ENCODE measurements around the gene MRPL23. TPM values are rescaled to one million over a fixed set of nuclear protein-coding genes. Genes with fewer than 3 reads are reported as not detected.

Gene MRPL23
- total and polyA plus RNA-seq, 9 of the 15 experiments (the other 6 are each of a cell fraction or from before 2014, with no cell fraction given) = 0.44 to 109 (median 37.4) TPM

DNA sequence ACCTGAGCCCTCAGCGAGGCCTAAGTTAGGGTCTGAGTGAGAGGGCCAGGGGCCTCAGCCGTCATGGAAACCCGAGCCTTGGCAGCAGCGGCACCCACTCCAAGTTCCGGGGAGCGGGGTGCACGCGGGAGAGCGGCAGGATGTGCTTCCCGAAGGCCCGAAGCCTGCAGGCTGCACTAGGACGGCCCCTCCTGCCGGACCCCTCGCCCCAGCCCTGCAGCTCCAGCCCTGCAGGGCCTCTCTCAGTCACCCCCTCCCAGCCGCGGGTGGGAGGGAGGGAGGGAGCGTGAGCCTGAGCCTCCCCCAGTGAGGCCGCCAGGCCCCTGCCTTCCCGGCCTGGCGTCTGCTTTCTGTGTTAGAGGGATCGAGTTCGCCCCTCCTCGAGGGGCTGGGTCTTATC lies 22.6 kb downstream of the MRPL23 start:
- in situ Hi-C loops (cut with MboI) (no loop called here), intact Hi-C loops (cut with micrococcal nuclease) (no loop called here)
- no peak overlapping the region for H3K4me2 ChIP-seq (ENCODE audit: insufficient read depth, low read length)
- ATAC-seq = peak; percentile 46
- no peaks in the 10 kb centered on the region for H4K20me1 ChIP-seq (replicated peaks; ENCODE audit: control insufficient read depth, insufficient read depth, low read length)
- no peaks in the 10 kb centered on the region for H3K4me1 ChIP-seq (replicated peaks in 1 of 2; ENCODE audit: control insufficient read depth in 2 of 2, insufficient read depth in 2 of 2, low read length in 2 of 2)
- no peaks in the 10 kb centered on the region for H3K36me3 ChIP-seq (ENCODE audit: control insufficient read depth, insufficient read depth, low read length)
- peak; percentile 59 for FAIRE-seq
- TF ChIP-seq PRMT5 (CRISPR knock-in tag; IDR thresholded peaks at IDR 0.05) = no peak
- TF ChIP-seq, protein P1, sequence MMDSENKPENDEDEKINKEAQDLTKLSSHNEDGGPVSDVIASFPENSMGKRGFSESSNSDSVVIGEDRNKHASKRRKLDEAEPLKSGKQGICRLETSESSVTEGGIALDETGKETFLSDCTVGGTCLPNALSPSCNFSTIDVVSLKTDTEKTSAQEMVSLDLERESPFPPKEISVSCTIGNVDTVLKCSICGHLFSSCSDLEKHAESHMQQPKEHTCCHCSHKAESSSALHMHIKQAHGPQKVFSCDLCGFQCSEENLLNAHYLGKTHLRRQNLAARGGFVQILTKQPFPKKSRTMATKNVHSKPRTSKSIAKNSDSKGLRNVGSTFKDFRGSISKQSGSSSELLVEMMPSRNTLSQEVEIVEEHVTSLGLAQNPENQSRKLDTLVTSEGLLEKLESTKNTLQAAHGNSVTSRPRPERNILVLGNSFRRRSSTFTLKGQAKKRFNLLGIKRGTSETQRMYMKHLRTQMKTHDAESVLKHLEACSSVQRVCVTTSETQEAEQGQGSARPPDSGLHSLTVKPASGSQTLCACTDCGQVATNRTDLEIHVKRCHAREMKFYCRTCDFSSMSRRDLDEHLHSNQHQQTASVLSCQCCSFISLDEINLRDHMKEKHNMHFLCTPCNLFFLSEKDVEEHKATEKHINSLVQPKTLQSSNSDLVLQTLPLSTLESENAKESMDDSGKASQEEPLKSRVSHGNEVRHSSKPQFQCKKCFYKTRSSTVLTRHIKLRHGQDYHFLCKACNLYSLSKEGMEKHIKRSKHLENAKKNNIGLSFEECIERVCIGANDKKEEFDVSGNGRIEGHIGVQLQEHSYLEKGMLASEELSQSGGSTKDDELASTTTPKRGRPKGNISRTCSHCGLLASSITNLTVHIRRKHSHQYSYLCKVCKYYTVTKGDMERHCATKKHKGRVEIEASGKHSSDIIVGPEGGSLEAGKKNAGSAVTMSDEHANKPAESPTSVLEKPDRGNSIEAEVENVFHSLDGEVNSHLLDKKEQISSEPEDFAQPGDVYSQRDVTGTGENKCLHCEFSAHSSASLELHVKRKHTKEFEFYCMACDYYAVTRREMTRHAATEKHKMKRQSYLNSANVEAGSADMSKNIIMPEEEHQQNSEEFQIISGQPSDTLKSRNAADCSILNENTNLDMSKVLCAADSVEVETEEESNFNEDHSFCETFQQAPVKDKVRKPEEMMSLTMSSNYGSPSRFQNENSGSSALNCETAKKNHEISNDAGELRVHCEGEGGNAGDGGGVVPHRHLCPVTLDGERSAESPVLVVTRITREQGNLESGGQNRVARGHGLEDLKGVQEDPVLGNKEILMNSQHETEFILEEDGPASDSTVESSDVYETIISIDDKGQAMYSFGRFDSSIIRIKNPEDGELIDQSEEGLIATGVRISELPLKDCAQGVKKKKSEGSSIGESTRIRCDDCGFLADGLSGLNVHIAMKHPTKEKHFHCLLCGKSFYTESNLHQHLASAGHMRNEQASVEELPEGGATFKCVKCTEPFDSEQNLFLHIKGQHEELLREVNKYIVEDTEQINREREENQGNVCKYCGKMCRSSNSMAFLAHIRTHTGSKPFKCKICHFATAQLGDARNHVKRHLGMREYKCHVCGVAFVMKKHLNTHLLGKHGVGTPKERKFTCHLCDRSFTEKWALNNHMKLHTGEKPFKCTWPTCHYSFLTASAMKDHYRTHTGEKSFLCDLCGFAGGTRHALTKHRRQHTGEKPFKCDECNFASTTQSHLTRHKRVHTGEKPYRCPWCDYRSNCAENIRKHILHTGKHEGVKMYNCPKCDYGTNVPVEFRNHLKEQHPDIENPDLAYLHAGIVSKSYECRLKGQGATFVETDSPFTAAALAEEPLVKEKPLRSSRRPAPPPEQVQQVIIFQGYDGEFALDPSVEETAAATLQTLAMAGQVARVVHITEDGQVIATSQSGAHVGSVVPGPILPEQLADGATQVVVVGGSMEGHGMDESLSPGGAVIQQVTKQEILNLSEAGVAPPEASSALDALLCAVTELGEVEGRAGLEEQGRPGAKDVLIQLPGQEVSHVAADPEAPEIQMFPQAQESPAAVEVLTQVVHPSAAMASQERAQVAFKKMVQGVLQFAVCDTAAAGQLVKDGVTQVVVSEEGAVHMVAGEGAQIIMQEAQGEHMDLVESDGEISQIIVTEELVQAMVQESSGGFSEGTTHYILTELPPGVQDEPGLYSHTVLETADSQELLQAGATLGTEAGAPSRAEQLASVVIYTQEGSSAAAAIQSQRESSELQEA (IDR thresholded peaks at IDR 0.05; ENCODE audit: low read depth) = no peak
- CTCF ChIA-PET (ENCODE audit: low intra/inter-chr PET ratio) = interaction anchor here (2.0 to 2.2 kb wide), 2 partner anchors 28 to 30 kb away, joined by 7 to 9 read pairs; partner anchors contain the start of gene H19
- no peak overlapping the region for H3K9ac ChIP-seq (ENCODE audit: insufficient read depth in 1 of 2, low read depth in 2 of 2, low read length in 2 of 2)
- H3K79me2 ChIP-seq (ENCODE audit: control insufficient read depth, insufficient read depth, low read length) = no peaks in the 10 kb centered on the region
- no TSS peak for BruUV-seq (replicated peaks)
- no peak overlapping the region for H3K4me3 ChIP-seq
- whole genome bisulfite sequencing (ENCODE audit: insufficient coverage, low coverage, missing lambda C conversion rate) = no CpG with 5 or more reads among the region's 23 CpGs
- no peaks in the 10 kb centered on the region for H3K27me3 ChIP-seq (ENCODE audit: control insufficient read depth in 2 of 2, insufficient read depth in 2 of 2, low read length in 2 of 2)
- no peak overlapping the region for H2AFZ ChIP-seq (ENCODE audit: low read depth, low read length)
- POLR2A ChIA-PET = interaction anchor here (0.6 kb wide), 1 partner anchor 11 kb away, joined by 3 read pairs; no protein-coding TSS in a partner anchor
- DNase-seq (ENCODE audit: extremely low read depth in 1 of 4, low spot score in 3 of 4) = no peak
- H3K9me3 ChIP-seq (replicated peaks; ENCODE audit: control insufficient read depth, insufficient read depth, low read depth, low read length) = no peaks in the 10 kb centered on the region
- H3K27ac ChIP-seq (ENCODE audit: extremely low read depth, low read depth, low read length) = no peak overlapping the region
- no peaks in the 10 kb centered on the region for H3K9me1 ChIP-seq (ENCODE audit: control insufficient read depth, insufficient read depth, low read length)

Measured in K562 (cell line).